WTC11 (cell line): ENCODE measurements around the gene GZMM. TPM values are rescaled to one million over a fixed set of nuclear protein-coding genes. Genes with fewer than 3 reads are reported as not detected.

ENCODE experiments used
- ATAC-seq: fragments of 200-7000 bp; cut with Tn5 transposase; 2 replicates; pipeline ENCODE4 v1.10.0; 2021; ENCODE audit warnings: mild to moderate bottlenecking, moderate library complexity
- CTCF ChIA-PET: fragments of 300-600 bp; sonication (Branson Sonifier 250); formaldehyde crosslinking; loops from one replicate; lab custom pipeline; 2021; ENCODE audit warnings: antibody characterized with exemption; lab: Charles Lee
- POLR2A ChIA-PET: fragments of 350-600 bp; sonication (Branson Sonifier 250); formaldehyde crosslinking; loops from one replicate; lab custom pipeline; 2021; ENCODE audit warnings: antibody characterized with exemption; lab: Charles Lee
- DNase-seq: peaks from one replicate; pipeline ENCODE4 v3.0.0; 2021; ENCODE audit warnings: low spot score
- H3K27ac Mint-ChIP-seq: 2 replicates; pipeline ENCODE4 v1.8.0; 2021; ENCODE audit warnings: mixed read lengths
- H3K27me3 Mint-ChIP-seq: 2 replicates; pipeline ENCODE4 v1.8.0; 2021; ENCODE audit warnings: low read depth, mild to moderate bottlenecking, moderate library complexity, mixed read lengths
- H3K36me3 Mint-ChIP-seq: 2 replicates; pipeline ENCODE4 v1.8.0; 2021; ENCODE audit warnings: mixed read lengths
- H3K4me1 Mint-ChIP-seq: 2 replicates; pipeline ENCODE4 v1.8.0; 2022; ENCODE audit warnings: mixed read lengths
- H3K4me3 Mint-ChIP-seq: 2 replicates; pipeline ENCODE4 v1.8.0; 2021; ENCODE audit warnings: mild to moderate bottlenecking, moderate library complexity, mixed read lengths
- H3K9me3 Mint-ChIP-seq: 2 replicates; pipeline ENCODE4 v1.8.0; 2021; ENCODE audit warnings: mixed read lengths
- AR ChIP-seq: fragments of 250-450 bp; sonication (Bioruptor Pico); IDR thresholded peaks from 2 replicates; pipeline ENCODE4 v1.9.0; 2021; ENCODE audit warnings: mild to moderate bottlenecking
- CDX4 ChIP-seq: fragments of 250-450 bp; sonication (Bioruptor Pico); IDR thresholded peaks from 2 replicates; pipeline ENCODE4 v1.9.0; 2021; ENCODE audit warnings: moderate library complexity, mild to moderate bottlenecking, inconsistent platforms, borderline replicate concordance
- CREM ChIP-seq: sonication (generic); formaldehyde crosslinking; IDR thresholded peaks from 2 replicates; pipeline ENCODE4 v1.8.1; 2022; ENCODE audit warnings: mild to moderate bottlenecking, missing genetic modification reagents, moderate library complexity
- ESRRA ChIP-seq: sonication (generic); formaldehyde crosslinking; IDR thresholded peaks from 2 replicates; pipeline ENCODE4 v1.8.1; 2022; ENCODE audit warnings: mild to moderate bottlenecking, missing genetic modification reagents, borderline replicate concordance
- GTF2I ChIP-seq: fragments of 250-450 bp; sonication (Bioruptor Pico); conservative IDR thresholded peaks from 2 replicates; pipeline ENCODE4 v1.4.0; 2021; ENCODE audit warnings: mild to moderate bottlenecking
- HMGXB4 ChIP-seq: sonication (generic); formaldehyde crosslinking; IDR thresholded peaks from 2 replicates; pipeline ENCODE4 v1.8.1; 2023; ENCODE audit warnings: mild to moderate bottlenecking, moderate library complexity, missing genetic modification reagents
- IRF1 ChIP-seq: sonication (generic); formaldehyde crosslinking; IDR thresholded peaks from 2 replicates; pipeline ENCODE4 v1.8.0; 2023; ENCODE audit warnings: missing genetic modification reagents
- MAX ChIP-seq: sonication (generic); formaldehyde crosslinking; IDR thresholded peaks from 2 replicates; pipeline ENCODE4 v1.8.0; 2022; ENCODE audit warnings: mild to moderate bottlenecking, missing genetic modification reagents
- MXD4 ChIP-seq: fragments of 250-450 bp; sonication (Bioruptor Pico); IDR thresholded peaks from 2 replicates; pipeline ENCODE4 v1.8.0; 2021; ENCODE audit warnings: mild to moderate bottlenecking, moderate library complexity, borderline replicate concordance
- MYBL2 ChIP-seq: sonication (generic); formaldehyde crosslinking; IDR thresholded peaks from 2 replicates; pipeline ENCODE4 v1.8.1; 2023; ENCODE audit warnings: mild to moderate bottlenecking, moderate library complexity, missing genetic modification reagents
- OVOL2 ChIP-seq: fragments of 250-450 bp; sonication (Bioruptor Pico); IDR thresholded peaks from 2 replicates; pipeline ENCODE4 v1.9.0; 2021; ENCODE audit warnings: mild to moderate bottlenecking, borderline replicate concordance
- PRDM15 ChIP-seq: sonication (generic); formaldehyde crosslinking; IDR thresholded peaks from 2 replicates; pipeline ENCODE4 v1.8.0; 2022; ENCODE audit warnings: missing genetic modification reagents
- SOX15 ChIP-seq: fragments of 250-450 bp; sonication (Bioruptor Pico); IDR thresholded peaks from 2 replicates; pipeline ENCODE4 v1.9.0; 2021; ENCODE audit warnings: mild to moderate bottlenecking
- SP1 ChIP-seq: sonication (generic); formaldehyde crosslinking; conservative IDR thresholded peaks from 2 replicates; pipeline ENCODE4 v1.8.1; 2022; ENCODE audit warnings: missing genetic modification reagents
- STAT6 ChIP-seq: sonication (generic); formaldehyde crosslinking; conservative IDR thresholded peaks from 2 replicates; pipeline ENCODE4 v1.8.1; 2023; ENCODE audit warnings: mild to moderate bottlenecking, low read depth, missing genetic modification reagents, moderate library complexity
- USF2 ChIP-seq: sonication (generic); formaldehyde crosslinking; IDR thresholded peaks from 2 replicates; pipeline ENCODE4 v1.8.1; 2023; ENCODE audit warnings: mild to moderate bottlenecking, missing genetic modification reagents, moderate library complexity
- ZNF121 ChIP-seq: sonication (generic); formaldehyde crosslinking; IDR thresholded peaks from 2 replicates; pipeline ENCODE4 v1.8.0; 2023; ENCODE audit warnings: missing genetic modification reagents
- ZNF263 ChIP-seq: sonication (generic); formaldehyde crosslinking; IDR thresholded peaks from 2 replicates; pipeline ENCODE4 v1.8.1; 2022; ENCODE audit warnings: low read depth, mild to moderate bottlenecking, moderate library complexity, missing genetic modification reagents
- ZSCAN18 ChIP-seq: fragments of 250-450 bp; sonication (Bioruptor Pico); IDR thresholded peaks from 2 replicates; pipeline ENCODE4 v2.1.2; 2022; ENCODE audit warnings: mild to moderate bottlenecking, moderate library complexity
- total RNA-seq: library from RNA; stranded (reverse); gene quantifications from 3 replicates; pipeline ENCODE4 v1.2.3, GENCODE V29; 2021

Gene GZMM
- total RNA-seq, 1 experiment from 2014 or later: 0.68 TPM

- Mint-ChIP-seq H3K27me3 (peaks cover 33% of the 10 kb centered on the region), H3K4me1 (peaks cover 8% of the 10 kb centered on the region), H3K27ac (no peak overlapping the region), H3K4me3 (peak overlapping the region; percentile 64), H3K36me3 (no peaks in the 10 kb centered on the region), H3K9me3 (peaks cover 3% of the 10 kb centered on the region)
- DNase-seq (peak; percentile 82), ATAC-seq (peak; percentile 55)
- CTCF ChIA-PET: interaction anchor here (0.6 to 3.6 kb wide), 29 partner anchors 9 to 229 kb away, joined by 3 to 46 read pairs (median 3); partner anchors contain the start of genes C2CD4C and CDC34
- POLR2A ChIA-PET: no interaction called here
- TF ChIP-seq MXD4 (CRISPR knock-in tag): no peak
- no peak for TF ChIP-seq MYBL2 (CRISPR knock-in tag)
- no peak for TF ChIP-seq ZNF263 (CRISPR knock-in tag)
- 0 out of 2 replicates have a peak, but pooled peaks have one; percentile 40 for TF ChIP-seq HMGXB4
- peak; percentile 96 for TF ChIP-seq PRDM15 (CRISPR knock-in tag)
- TF ChIP-seq STAT6 (CRISPR knock-in tag): no peak
- no peak for TF ChIP-seq CDX4 (CRISPR knock-in tag)
- 0 out of 2 replicates have a peak, but pooled peaks have one; percentile 50 for TF ChIP-seq AR
- TF ChIP-seq SOX15: no peak
- TF ChIP-seq ZNF121: no peak
- peak; percentile 13; the same call in 1 of the 2 replicates for TF ChIP-seq MAX
- no peak for TF ChIP-seq USF2 (CRISPR knock-in tag)
- TF ChIP-seq GTF2I (CRISPR knock-in tag): peak; percentile 68; the same call in 1 of the 2 replicates
- peak; percentile 89; the same call in 1 of the 2 replicates for TF ChIP-seq ESRRA (CRISPR knock-in tag)
- TF ChIP-seq IRF1 (CRISPR knock-in tag): no peak
- no peak for TF ChIP-seq ZSCAN18 (CRISPR knock-in tag)
- TF ChIP-seq SP1 (CRISPR knock-in tag): no peak
- TF ChIP-seq CREM (CRISPR knock-in tag): no peak
- TF ChIP-seq OVOL2 (CRISPR knock-in tag): no peak
Observed at GRCh38 chr19:495402-496111, 48.3 kb upstream of the GZMM start.
